HuH-7 (cell line): ENCODE data around the gene PROKR1.

Source experiments
- DNase-seq: peaks from one replicate; pipeline ENCODE4 v3.0.0; 2011; ENCODE audit warnings: low spot score

The PROKR1 gene

DNA sequence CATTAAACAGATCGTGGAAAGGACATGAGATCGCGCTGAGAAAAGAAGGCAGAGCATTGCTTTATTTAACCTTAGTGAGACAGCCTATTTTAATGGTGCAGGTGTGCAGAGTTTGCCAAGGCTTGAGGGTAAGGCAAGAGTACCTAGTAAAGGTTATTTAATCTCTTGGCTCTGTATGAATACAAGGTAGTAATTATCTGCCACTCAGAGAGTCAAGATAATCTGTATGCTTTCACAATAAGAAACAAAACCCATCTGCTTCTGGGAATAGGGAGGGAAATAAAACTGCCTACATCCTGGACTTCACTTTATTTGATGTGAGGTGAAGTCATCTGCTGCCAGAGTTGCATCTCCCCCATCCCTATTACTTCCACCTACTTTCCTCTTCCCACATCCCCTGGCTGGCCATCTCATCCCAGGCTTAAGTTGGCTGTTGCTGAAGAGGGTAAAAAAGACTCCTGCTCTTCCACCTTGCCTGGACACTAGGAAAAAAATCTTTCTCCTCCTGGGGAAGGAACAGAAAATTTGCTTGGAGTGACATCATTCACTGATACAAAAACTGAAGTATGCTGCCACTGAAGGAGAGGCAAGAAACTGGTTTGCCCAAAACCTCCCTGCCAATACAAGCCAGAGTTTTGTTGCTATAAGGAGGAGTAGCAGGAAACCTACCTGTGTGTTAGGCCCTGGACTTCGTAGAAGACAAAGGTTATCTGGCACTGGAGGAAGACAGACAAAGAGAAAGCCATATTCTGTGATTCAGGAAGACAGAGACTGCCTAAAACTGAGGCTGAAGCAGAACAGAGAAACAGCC is 55.4 kb downstream of the PROKR1 start:
- no peak for DNase-seq

DNA sequence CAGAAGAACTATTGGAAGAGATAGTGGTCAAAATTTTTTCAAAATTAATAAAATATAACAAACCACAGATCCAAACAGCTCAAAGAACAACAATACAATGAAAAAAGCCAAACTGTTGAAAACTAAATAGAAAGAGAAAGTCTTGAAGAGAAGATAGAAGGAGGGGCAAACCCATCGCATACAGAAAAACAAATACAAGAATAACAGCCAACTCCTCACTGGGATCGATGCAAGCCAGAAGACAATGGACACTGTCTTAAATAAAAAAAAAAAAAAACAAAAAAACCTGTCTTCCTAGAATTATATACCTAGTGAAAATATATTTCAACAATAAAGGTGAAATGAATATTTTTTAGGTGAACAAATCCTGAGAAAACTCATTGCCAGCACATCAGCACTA is 57.2 kb downstream of the PROKR1 start:
- no peak for DNase-seq

DNA sequence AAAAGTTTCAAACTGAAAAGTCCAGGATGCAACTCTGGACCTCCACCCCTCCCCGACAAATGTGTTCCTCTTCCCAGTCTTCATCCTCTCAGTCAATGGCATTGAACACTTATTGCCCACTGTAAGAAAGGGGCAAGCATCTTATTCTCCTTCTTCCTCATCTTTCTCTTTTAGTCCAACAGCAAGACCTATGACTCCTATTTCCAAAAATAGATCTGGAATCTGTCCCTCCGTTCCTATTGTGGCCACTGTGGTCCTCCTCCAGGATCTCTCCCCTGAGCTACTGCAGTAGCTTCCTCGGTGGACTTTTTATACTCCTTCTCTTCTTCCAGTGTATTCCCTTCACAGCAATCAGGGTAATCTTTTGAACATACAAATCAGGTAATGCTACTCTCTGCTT is 63.3 kb downstream of the PROKR1 start:
- DNase-seq: no peak
